Retinal pigment epithelial cell (primary cell): ENCODE data around the gene PODXL.

Experiments used
- DNase-seq: peaks from one replicate; pipeline ENCODE4 v3.0.0-alpha.2; 2010; ENCODE audit warnings: low read depth
- H3K4me3 ChIP-seq: 2 replicates; pipeline ENCODE4 v1.5.1; 2011; ENCODE audit warnings: mild to moderate bottlenecking, low read length, control low read depth, moderate library complexity
- CTCF ChIP-seq: conservative IDR thresholded peaks from 2 replicates; pipeline ENCODE4 v1.5.1; 2011; ENCODE audit warnings: low read depth, low read length, control low read depth, inconsistent platforms

Gene PODXL

DNA sequence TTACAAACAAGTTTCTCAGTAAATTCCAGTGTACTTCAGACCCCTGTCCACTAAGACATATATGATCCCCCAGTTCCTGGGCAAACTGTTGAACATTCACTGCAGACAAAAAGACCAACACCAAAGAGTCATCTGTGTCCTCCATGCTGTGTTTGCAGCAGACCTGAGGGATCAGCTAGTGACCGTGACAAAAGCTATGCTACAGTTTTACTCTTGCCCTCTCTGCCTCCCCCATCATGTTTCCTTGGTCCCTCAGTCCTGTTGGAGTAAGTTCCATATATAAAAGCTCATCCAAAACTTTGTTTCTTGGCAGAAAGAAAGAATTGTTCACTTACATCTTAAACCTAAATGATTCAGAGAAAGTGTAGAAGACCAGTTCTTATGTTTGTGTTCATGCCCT is 56.1 kb downstream of the PODXL start:
- no peak overlapping the region for H3K4me3 ChIP-seq
- no peak for TF ChIP-seq CTCF
- DNase-seq, result no peak

GRCh38 chr7:131499801-131500200 is 56.6 kb downstream of the PODXL start:
- no peak for DNase-seq
- no peak for TF ChIP-seq CTCF
- no peak overlapping the region for H3K4me3 ChIP-seq

DNA sequence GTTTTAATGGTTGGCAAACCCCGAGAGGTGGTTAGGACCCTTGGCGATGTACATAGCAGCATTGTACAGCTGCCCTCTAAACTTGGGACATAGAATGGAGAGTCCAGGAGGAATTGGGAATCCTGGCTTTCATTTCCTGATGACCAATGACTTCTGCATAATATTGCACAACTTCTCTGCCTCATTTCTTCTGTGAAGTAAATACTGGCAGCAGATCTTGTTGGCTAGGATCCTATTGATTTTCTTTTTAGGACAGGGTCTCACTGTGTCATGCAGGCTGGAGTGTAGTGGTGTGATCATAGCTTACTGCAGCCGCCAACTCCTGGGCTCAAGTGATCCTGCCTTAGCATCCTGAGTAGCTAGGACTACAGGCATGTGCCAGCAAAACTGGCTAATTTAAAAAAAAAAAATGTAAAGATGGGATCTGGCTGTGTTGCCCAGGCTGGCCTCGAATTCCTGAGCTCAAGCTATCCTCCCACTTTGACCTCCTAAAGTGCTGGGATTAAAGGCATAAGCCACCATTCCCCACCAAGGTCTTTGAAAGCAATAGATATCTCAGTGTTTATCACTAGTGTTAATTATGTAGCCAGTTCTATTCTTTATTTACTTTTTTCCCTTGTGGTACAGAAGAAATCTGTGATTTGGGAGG is 58.1 kb downstream of the PODXL start:
- H3K4me3 ChIP-seq, result no peak overlapping the region
- TF ChIP-seq CTCF, result no peak
- no peak for DNase-seq

DNA sequence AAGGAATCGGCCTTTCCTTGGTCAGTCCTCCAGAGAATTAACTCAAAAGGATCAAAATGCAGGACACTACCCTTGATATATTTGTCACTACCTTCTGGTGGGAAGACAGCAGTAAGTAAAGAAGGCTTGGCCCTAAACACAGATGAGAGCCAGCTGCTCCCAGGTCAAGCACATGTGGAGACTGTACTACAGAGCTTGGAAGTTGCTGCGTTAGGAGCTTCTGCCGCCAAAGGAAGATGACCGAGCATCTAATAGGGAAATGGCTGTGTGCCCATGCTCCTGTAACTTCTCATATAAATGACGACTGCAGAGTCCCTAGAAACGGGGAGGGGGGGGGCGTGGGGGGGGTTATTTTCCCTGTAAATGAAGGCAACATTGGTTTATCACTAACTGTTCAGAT is 59.0 kb downstream of the PODXL start:
- no peak for TF ChIP-seq CTCF
- no peak for DNase-seq

GRCh38 chr7:131495669-131496498 is 60.5 kb downstream of the PODXL start:
- TF ChIP-seq CTCF, result no peak
- H3K4me3 ChIP-seq, result no peak overlapping the region
- DNase-seq, result no peak

More for the DNA sequence above, 59.0 kb downstream of the PODXL start:
- no peak overlapping the region for H3K4me3 ChIP-seq

DNA sequence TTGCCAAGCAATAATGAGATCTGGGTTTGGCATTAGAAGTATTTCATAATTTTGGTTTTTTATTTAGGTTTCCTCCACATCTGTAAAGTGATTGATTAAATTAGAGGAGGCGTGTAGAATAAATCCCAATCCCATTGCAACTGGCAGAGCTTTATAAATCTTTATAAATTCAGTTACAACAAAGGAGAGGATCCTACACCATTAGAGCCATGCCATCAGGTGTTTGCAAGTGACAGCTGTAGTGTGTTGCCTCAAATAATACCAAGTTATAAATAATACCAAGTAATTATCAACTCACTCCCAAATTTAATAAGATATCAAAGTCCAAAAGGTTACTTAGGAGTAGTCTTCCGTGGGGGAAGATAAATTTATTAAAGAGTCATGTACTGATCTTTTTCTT is 62.2 kb downstream of the PODXL start:
- no peak overlapping the region for H3K4me3 ChIP-seq
- DNase-seq, result no peak
- no peak for TF ChIP-seq CTCF

DNA sequence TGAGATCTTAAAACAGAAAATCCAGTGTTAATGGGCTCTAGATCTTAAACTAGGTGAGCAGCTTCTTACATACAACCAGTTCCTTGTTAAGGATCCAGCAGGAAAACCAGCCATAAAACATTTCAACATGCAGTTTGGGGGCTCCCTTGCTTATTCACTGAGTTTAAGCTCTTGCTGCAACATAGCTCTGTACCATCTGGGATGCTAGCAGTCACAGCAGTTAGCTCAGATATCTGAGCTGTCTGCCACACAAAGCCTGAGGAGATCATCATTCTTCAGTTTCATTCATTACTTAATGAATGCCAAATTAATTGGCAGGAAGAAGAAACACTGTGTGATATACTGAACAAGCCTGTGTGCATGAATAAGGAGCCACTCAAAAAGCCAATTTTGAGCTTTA is 62.8 kb downstream of the PODXL start:
- no peak overlapping the region for H3K4me3 ChIP-seq
- no peak for TF ChIP-seq CTCF
- no peak for DNase-seq
